Left ventricle myocardium inferior (tissue), 1 donor: ENCODE measurements around the gene SLX1A. TPM values are rescaled to one million over a fixed set of nuclear protein-coding genes. Genes with fewer than 3 reads are reported as not detected.
"Not testable (repeated sequence)": the region's sequence is repeated elsewhere in the genome, so short reads cannot be mapped to it uniquely, and the experiment has no call there.

Source experiments
- DNase-seq: peaks from one replicate; pipeline ENCODE4 v3.0.0-alpha.2; 2020
- H3K27ac ChIP-seq: fragments of 200-600 bp; replicated peaks from 2 replicates; pipeline ENCODE4 v1.8.0; 2021
- H3K27me3 ChIP-seq: fragments of 200-600 bp; 2 replicates; pipeline ENCODE4 v1.8.0; 2021; ENCODE audit warnings: low read depth
- H3K36me3 ChIP-seq: fragments of 200-600 bp; 2 replicates; pipeline ENCODE4 v1.8.0; 2021
- H3K4me1 ChIP-seq: fragments of 200-600 bp; 2 replicates; pipeline ENCODE4 v1.8.0; 2021
- H3K4me3 ChIP-seq: fragments of 200-600 bp; 2 replicates; pipeline ENCODE4 v1.8.0; 2021; ENCODE audit warnings: mild to moderate bottlenecking, moderate library complexity
- H3K9me3 ChIP-seq: fragments of 200-600 bp; replicated peaks from 2 replicates; pipeline ENCODE4 v1.8.0; 2021
- CTCF ChIP-seq: fragments of 200-600 bp; IDR thresholded peaks from 2 replicates; pipeline ENCODE4 v1.8.0; 2021; ENCODE audit warnings: antibody characterized with exemption, mild to moderate bottlenecking, borderline replicate concordance
- intact Hi-C: fragments of 100-400 bp; cut with micrococcal nuclease; formaldehyde crosslinking; loops from one replicate; pipeline ENCODE4 v1.11.0; 2022
- total RNA-seq: library from RNA; stranded (reverse); fragmentation: NEBNext Ultra II Directional; extraction: Animal tissue kit (Norgen Biotek cat#: 25700); gene quantifications from one replicate; pipeline ENCODE4 v1.2.1, GENCODE V29; 2021
- donor health status: DM: no; HTN: yes; CAD: no; lungs with severe emphysema.

The SLX1A gene
- total RNA-seq, 1 donor from 2014 or later, result 7.5 TPM

- Histone ChIP-seq H3K9me3 (no peaks in the 10 kb centered on the region), H3K4me1 (no peaks in the 10 kb centered on the region), H3K36me3 (no peaks in the 10 kb centered on the region), H3K27ac (no peak overlapping the region), H3K4me3 (no peak overlapping the region), H3K27me3 (no peaks in the 10 kb centered on the region)
- intact Hi-C loops, result no loop called here
- no peak for TF ChIP-seq CTCF
- no peak for DNase-seq
Observed at GRCh38 chr16:30166202-30166902, 27.3 kb upstream of the SLX1A start.

GRCh38 chr16:30168746-30169145, 24.9 kb upstream of the SLX1A start:
- H3K36me3 ChIP-seq, H3K27me3 ChIP-seq, DNase-seq, H3K27ac ChIP-seq, intact Hi-C loops, H3K4me3 ChIP-seq, H3K4me1 ChIP-seq, H3K9me3 ChIP-seq: not testable (repeated sequence)

GRCh38 chr16:30169416-30169815, 24.3 kb upstream of the SLX1A start:
- H3K27ac ChIP-seq, H3K27me3 ChIP-seq, H3K4me3 ChIP-seq, DNase-seq, H3K36me3 ChIP-seq, H3K9me3 ChIP-seq, intact Hi-C loops, H3K4me1 ChIP-seq: not testable (repeated sequence)

GRCh38 chr16:30170145-30170544, 23.5 kb upstream of the SLX1A start:
- H3K4me1 ChIP-seq, H3K36me3 ChIP-seq, H3K27ac ChIP-seq, H3K27me3 ChIP-seq, H3K4me3 ChIP-seq, intact Hi-C loops, DNase-seq, H3K9me3 ChIP-seq: not testable (repeated sequence)

GRCh38 chr16:30173054-30173453, 20.6 kb upstream of the SLX1A start:
- Histone ChIP-seq H3K27ac (no peak overlapping the region), H3K4me3 (no peak overlapping the region), H3K36me3 (no peaks in the 10 kb centered on the region), H3K27me3 (no peaks in the 10 kb centered on the region), H3K9me3 (no peaks in the 10 kb centered on the region), H3K4me1 (no peaks in the 10 kb centered on the region)
- intact Hi-C loops, result no loop called here
- no peak for TF ChIP-seq CTCF
- no peak for DNase-seq

- H3K36me3 ChIP-seq, H3K27me3 ChIP-seq, DNase-seq, H3K27ac ChIP-seq, intact Hi-C loops, H3K4me1 ChIP-seq, H3K9me3 ChIP-seq, H3K4me3 ChIP-seq: not testable (repeated sequence)
Observed at GRCh38 chr16:30176876-30177275, 16.8 kb upstream of the SLX1A start.

GRCh38 chr16:30179195-30179594, 14.5 kb upstream of the SLX1A start:
- H3K27ac ChIP-seq, result no peak overlapping the region
- no peaks in the 10 kb centered on the region for H3K36me3 ChIP-seq
- intact Hi-C loops, result no loop called here
- TF ChIP-seq CTCF, result no peak
- no peaks in the 10 kb centered on the region for H3K27me3 ChIP-seq
- peaks cover 15% of the 10 kb centered on the region for H3K4me1 ChIP-seq
- no peaks in the 10 kb centered on the region for H3K9me3 ChIP-seq
- no peak overlapping the region for H3K4me3 ChIP-seq
- DNase-seq, result no peak

GRCh38 chr16:30179931-30180330, 13.7 kb upstream of the SLX1A start:
- Histone ChIP-seq H3K9me3 (no peaks in the 10 kb centered on the region), H3K27me3 (no peaks in the 10 kb centered on the region), H3K4me3 (no peak overlapping the region), H3K27ac (no peak overlapping the region), H3K4me1 (peaks cover 21% of the 10 kb centered on the region), H3K36me3 (no peaks in the 10 kb centered on the region)
- intact Hi-C loops, result no loop called here
- TF ChIP-seq CTCF, result no peak
- DNase-seq, result no peak
